HG03139 (cell line): Measurements from ENCODE around the gene ANTXRL.
A peak's percentile ranks its signal among the peaks of the same experiment; 100 is the strongest.
"Not testable (repeated sequence)": the region's sequence is repeated elsewhere in the genome, so short reads cannot be mapped to it uniquely, and the experiment has no call there.

ENCODE experiments used
- ATAC-seq: cut with Tn5 transposase; IDR thresholded peaks from one replicate; pipeline ENCODE4 v1.9.1; 2021; ENCODE audit not compliant: unreplicated experiment

ANTXRL gene

GRCh38 chr10:46286991-46287693 lies at the start of gene ANTXRL:
TSS of gene ANTXRL (plus strand) at chr10:46286997. CDS start at chr10:46287263, 266 bp downstream.
- ATAC-seq = no peak

DNA sequence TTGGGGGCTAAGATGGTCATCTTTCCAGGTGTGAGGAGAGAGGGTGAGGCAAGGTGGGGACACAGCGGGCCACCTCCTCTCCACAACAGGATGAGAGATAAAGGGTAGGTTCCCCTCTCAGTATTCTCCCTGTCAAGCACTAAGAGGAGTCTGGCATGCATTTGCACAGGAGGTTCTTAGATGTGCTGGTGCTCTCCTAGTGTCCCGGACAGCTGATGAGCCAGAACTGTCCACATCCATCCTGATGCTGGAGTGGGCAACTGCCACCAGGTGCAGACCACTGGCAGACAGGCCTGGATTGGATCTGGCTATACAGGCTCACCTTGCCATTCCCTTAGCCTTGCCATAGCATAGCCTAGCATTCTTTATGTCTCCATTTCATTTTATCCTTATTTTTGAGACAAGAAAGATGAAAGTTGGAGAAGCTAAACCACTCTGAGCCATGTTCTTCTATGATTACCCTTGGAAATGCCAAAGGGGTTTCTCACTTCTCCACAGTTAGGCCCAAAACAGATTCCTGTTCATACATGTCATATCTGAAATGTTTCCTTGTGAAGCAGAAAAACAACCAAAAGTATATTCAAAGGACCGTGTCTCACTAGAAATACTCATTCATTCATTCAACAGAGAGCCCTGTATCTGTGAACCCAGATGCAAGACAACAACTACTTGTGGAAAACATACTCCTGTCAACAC lies 48.8 kb upstream of the ANTXRL start:
- no peak for ATAC-seq

- peak; percentile 50 for ATAC-seq
Measured at GRCh38 chr10:46239247-46239646, 47.5 kb upstream of the ANTXRL start.

GRCh38 chr10:46239993-46240683 lies 46.7 kb upstream of the ANTXRL start:
- no peak for ATAC-seq

GRCh38 chr10:46240684-46241565 lies 45.9 kb upstream of the ANTXRL start:
- ATAC-seq = no peak

DNA sequence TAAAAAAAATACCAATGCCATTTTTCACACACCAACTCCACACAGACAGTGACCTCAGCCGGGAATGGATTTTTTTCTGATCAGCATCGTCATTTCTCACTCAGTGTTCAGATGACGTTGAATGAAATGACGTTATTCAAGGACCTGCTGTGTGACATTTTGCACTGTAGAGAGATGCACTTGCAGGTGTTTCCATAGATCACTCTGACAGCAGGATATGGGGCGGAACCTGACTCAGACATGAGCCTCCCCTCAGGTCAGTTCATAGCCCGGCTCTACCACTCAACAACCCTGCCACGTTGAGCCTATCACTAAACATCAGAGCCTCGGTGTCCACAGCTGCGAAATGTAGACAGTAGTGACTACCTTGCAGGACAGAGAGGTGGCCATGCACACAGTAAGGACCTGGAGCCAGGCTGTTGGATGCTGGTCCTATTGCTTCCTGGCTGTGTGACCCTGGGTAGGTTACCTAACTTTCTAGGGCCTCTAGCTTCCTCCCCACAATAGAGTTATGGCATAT lies 41.4 kb upstream of the ANTXRL start:
- no peak for ATAC-seq

DNA sequence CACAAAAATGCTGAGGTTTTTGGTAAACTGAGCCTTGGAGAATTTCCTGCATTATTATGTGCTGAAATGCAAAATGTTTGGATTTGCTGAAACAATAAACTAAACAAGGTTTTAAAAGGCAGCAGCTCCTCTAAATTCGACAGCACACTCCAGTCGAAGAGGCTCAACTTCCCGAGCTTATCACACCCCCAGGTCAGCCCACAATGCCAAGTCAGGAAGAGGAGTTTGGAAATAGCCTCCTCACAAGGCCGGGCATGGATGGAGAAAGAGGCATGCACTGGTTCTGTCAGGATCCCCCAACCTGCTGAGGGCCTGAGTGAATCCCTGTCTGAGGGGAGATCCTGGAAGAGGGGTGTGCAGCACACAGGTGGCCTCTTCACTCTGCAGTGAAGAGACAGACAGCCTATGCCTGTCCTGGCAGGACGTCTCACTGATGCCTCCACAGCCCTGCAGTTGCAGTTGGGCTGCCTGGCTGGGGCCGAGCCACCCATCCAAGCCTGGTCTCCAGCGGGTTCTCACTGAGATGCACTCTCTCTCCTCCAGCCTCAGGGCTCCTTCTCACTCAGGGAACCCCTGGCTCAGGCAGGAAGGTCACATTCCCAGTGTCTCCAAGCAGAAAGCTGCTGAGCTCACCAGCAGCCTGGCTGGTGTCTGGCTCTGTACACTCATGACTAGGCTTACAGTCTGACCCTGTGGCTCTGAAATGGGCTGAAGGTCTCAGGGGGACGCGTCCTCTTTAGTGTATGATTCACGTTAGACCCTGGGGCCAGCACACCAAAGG lies 40.2 kb upstream of the ANTXRL start:
- ATAC-seq = not testable (repeated sequence)

GRCh38 chr10:46247181-46247475 lies 39.7 kb upstream of the ANTXRL start:
- ATAC-seq = no peak

DNA sequence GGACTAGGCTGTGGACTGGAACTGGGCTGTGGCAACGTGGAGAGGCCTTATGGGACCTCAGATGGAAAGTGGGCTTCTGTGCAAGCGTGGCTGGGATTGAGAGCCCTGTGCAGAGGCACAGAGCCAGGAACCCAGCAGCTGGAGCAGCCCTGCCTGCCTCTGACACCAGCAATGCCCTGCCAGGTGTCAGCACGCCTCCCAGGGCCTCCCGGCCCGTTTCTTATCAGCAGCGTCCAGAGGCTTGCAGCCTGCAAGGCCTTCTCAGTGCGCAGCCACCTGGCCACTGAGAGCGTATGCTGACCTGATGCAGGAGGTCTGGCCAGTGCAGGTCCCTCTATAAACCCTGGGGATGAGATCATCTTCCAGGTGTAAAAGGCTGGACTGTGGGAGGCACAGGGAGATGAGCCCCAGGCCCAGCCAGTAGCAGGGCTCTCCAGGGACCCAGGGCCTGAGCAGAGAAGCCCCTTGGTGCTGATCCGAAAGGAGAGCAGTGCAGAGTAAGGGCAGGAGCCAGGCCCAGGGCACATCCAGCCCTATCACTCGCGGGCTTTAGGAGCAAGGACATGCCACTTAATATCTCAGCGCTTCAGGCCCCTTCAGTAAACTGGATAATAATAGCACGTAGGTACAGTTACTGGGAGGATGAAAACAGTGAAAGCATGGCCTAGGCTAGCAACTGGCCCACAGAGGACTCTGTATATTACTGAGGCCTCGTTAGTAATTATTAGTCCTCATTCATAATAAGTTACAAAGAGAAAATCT lies 38.8 kb upstream of the ANTXRL start:
- no peak for ATAC-seq

GRCh38 chr10:46248651-46249146 lies 38.1 kb upstream of the ANTXRL start:
- ATAC-seq = no peak

DNA sequence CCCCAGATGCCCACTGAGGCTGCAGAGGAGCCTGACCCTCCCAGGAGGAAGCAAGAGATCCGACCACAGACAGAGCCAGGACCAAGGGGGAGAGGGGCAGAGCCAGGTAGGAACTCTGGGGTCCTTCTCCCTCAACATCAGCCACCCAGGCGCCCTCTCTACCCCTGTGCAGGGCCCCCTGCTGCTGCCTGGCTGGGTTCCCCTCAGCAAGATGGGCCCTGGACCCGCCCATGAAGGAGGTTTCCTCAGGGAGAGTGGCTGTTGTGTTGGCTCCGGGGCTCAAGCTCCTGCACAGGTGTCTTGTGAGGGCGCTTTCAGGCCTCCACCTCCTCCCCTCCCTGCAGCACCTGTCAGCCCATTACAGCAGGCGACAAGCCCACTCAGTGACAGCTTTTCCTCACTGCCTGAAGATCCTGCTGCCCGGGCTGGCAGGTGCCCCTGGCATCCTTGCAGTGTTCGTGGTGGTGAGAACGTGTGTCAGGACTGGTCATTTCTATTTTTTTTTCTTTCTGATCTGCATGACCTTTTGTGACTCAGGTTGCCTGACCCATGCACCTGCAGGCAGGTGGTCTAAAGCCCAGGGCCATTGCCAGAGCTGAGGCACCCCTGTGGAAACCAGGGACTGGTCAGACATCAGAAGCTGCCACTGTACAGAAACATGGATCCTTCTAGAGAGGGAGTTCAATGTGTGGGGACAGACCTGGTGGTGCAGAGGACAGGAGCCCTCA lies 37.0 kb upstream of the ANTXRL start:
- ATAC-seq = not testable (repeated sequence)

DNA sequence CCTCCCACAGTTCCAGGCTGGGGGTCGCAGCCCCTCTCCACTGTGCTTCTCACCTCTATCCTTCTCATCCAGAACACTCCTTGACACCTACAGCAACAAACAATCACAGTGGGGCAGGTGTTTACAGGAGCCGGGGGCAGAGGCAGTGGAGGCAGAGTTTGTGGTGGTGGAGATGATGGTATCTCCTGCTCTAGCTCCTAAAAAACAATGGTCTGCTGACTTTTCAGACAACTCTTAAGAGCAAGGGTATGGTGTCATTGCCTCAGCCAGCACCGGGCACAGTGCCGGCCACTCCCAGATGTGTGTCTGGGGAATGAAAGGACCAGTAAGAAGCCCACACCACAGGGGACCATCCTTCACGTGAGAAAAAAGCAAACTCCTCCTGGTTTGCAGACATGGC lies 36.3 kb upstream of the ANTXRL start:
- ATAC-seq = no peak

- ATAC-seq = no peak
Measured at GRCh38 chr10:46250898-46251856, 35.6 kb upstream of the ANTXRL start.

GRCh38 chr10:46251857-46252847 lies 34.6 kb upstream of the ANTXRL start:
- no peak for ATAC-seq

GRCh38 chr10:46253076-46254006 lies 33.5 kb upstream of the ANTXRL start:
- no peak for ATAC-seq
